ENCODE results near the gene ZNF787.

DNA sequence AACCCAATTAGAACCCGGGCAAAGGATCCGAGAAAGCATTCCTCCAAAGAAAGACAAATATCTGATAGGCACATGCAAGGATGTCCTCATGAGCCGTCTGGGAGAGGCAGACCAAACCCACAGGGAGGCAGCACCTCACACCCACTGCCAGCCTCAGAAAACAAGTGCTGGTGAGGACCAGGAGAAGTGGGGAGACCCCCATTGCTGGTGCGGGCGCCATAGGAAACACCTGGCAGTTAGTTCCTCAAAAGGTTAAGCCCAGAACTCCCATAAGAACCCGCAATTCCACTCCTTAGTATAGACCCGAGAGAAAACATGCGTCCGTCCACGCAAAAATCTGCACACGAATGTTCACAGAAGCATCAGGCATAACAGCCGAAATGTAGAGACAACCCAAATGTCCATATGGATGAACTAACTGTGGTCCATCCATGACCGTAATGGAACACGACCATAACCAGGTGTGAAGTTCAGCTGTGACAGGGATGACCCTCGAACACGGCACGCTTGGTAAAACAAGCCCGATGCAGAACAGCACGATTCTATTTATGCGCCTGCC, 7.9 kb downstream of the ZNF787 start:
- TF ChIP-seq CTCF (conservative IDR thresholded peaks at IDR 0.05; ENCODE audit: low read length): no peak
- TF ChIP-seq EZH2phosphoT487 (IDR thresholded peaks at IDR 0.05; ENCODE audit: borderline replicate concordance, low read depth, low read length): no peak
